Astrocyte (in vitro differentiated cells and primary cell): Measurements from ENCODE around the gene MYCBP2. TPM values are rescaled to one million over a fixed set of nuclear protein-coding genes. Genes with fewer than 3 reads are reported as not detected.
A peak's percentile ranks its signal among the peaks of the same experiment; 100 is the strongest.

Source experiments
- DNase-seq: peaks from one replicate; pipeline ENCODE4 v3.0.0-alpha.2; 2010; ENCODE audit warnings: low read depth
- FAIRE-seq: peaks from 2 replicates; lab custom pipeline; 2011; peaks lifted over from hg19 to GRCh38; lab: Jason Lieb, UNC
- H2AFZ ChIP-seq: 2 replicates; pipeline ENCODE4 v1.6.0; 2012; ENCODE audit warnings: low read depth, low read length, inconsistent platforms
- H3K27ac ChIP-seq: 2 replicates; pipeline ENCODE4 v1.5.1; 2011; ENCODE audit warnings: low read depth, low read length, inconsistent platforms
- H3K27me3 ChIP-seq: 2 replicates; pipeline ENCODE4 v1.6.0; 2011; ENCODE audit warnings: low read length, inconsistent platforms; ENCODE audit not compliant: insufficient read depth
- H3K36me3 ChIP-seq: 2 replicates; pipeline ENCODE4 v1.5.1; 2011; ENCODE audit warnings: low read length, inconsistent platforms; ENCODE audit not compliant: insufficient read depth
- H3K4me1 ChIP-seq: 2 replicates; pipeline ENCODE4 v1.5.1; 2011; ENCODE audit warnings: low read length, inconsistent platforms; ENCODE audit not compliant: insufficient read depth
- H3K4me2 ChIP-seq: 2 replicates; pipeline ENCODE4 v1.6.0; 2012; ENCODE audit warnings: low read length, inconsistent platforms
- H3K4me3 ChIP-seq: 2 replicates; pipeline ENCODE4 v1.5.1; 2011; ENCODE audit warnings: low read depth, mild to moderate bottlenecking, low read length, inconsistent platforms; ENCODE audit not compliant: insufficient read depth
- H3K79me2 ChIP-seq: 2 replicates; pipeline ENCODE4 v1.6.0; 2012; ENCODE audit warnings: mild to moderate bottlenecking, low read length, inconsistent platforms; ENCODE audit not compliant: insufficient read depth
- H3K9ac ChIP-seq: 2 replicates; pipeline ENCODE4 v1.6.0; 2012; ENCODE audit warnings: mild to moderate bottlenecking, low read length, inconsistent platforms
- H3K9me3 ChIP-seq: 2 replicates; pipeline ENCODE4 v1.5.1; 2012; ENCODE audit warnings: low read depth, mild to moderate bottlenecking, low read length, inconsistent platforms; ENCODE audit not compliant: insufficient read depth
- H4K20me1 ChIP-seq: 2 replicates; pipeline ENCODE4 v1.6.0; 2012; ENCODE audit warnings: low read length, inconsistent platforms; ENCODE audit not compliant: insufficient read depth
- H3K27ac Mint-ChIP-seq: one replicate; pipeline ENCODE4 v1.8.0; 2021; ENCODE audit warnings: mild to moderate bottlenecking, mixed read lengths; ENCODE audit not compliant: unreplicated experiment
- H3K27me3 Mint-ChIP-seq: one replicate; pipeline ENCODE4 v1.8.0; 2021; ENCODE audit warnings: low read depth, mixed read lengths; ENCODE audit not compliant: unreplicated experiment
- H3K36me3 Mint-ChIP-seq: one replicate; pipeline ENCODE4 v1.8.0; 2021; ENCODE audit warnings: low read depth, mixed read lengths; ENCODE audit not compliant: unreplicated experiment
- H3K4me1 Mint-ChIP-seq: one replicate; pipeline ENCODE4 v1.8.0; 2021; ENCODE audit warnings: low read depth, mixed read lengths; ENCODE audit not compliant: unreplicated experiment
- H3K4me3 Mint-ChIP-seq: one replicate; pipeline ENCODE4 v1.8.0; 2021; ENCODE audit warnings: mild to moderate bottlenecking, moderate library complexity, mixed read lengths; ENCODE audit not compliant: unreplicated experiment
- H3K9me3 Mint-ChIP-seq: one replicate; pipeline ENCODE4 v1.8.0; 2021; ENCODE audit warnings: mild to moderate bottlenecking, mixed read lengths; ENCODE audit not compliant: unreplicated experiment
- EZH2 ChIP-seq: IDR thresholded peaks from 2 replicates; pipeline ENCODE4 v1.6.1; 2012; ENCODE audit warnings: mild to moderate bottlenecking, low read length, inconsistent platforms; ENCODE audit not compliant: insufficient read depth
- total RNA-seq: library from RNA; stranded (reverse); gene quantifications from 2 replicates; pipeline ENCODE4 v1.2.1, GENCODE V29; 2021
- TF ChIP-seq, protein P1 (sequence below): IDR thresholded peaks from 2 replicates; pipeline ENCODE4 v1.5.1; 2011; ENCODE audit warnings: low read depth, mild to moderate bottlenecking, inconsistent platforms, low read length, moderate library complexity; ENCODE audit not compliant: insufficient read depth

The MYCBP2 gene
- total RNA-seq, 1 donor from 2014 or later, result 72.3 TPM

DNA sequence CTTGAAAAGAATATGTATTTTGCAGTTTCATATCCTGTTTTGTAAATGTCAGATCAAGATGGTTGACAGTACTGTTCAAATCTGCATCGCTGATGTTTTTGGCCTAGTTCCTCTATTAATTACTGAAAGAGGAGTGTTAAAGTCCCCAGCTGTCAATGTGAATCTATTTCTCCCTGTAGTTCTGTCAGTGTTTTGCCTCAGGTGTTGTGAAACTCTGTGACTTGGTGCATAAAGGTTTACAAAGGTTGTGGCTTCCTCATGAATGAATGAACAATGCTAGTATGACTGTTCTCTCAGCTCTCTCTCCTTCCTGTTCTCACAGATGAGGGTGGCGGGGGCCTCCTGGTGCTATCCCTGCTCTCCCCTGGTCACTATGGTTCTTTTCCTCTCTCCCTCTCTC lies 142.4 kb downstream of the MYCBP2 start:
- Mint-ChIP-seq H3K27me3 (no peaks in the 10 kb centered on the region), H3K4me3 (no peak overlapping the region), H3K4me1 (no peaks in the 10 kb centered on the region), H3K27ac (no peak overlapping the region), H3K9me3 (no peaks in the 10 kb centered on the region), H3K36me3 (peaks cover 12% of the 10 kb centered on the region)
- H3K79me2 ChIP-seq, result no peaks in the 10 kb centered on the region
- no peak overlapping the region for H2AFZ ChIP-seq
- H3K4me2 ChIP-seq, result no peak overlapping the region
- H3K9me3 ChIP-seq, result no peaks in the 10 kb centered on the region
- DNase-seq (no peak), FAIRE-seq (peak; percentile 34)
- peaks cover 12% of the 10 kb centered on the region for H3K36me3 ChIP-seq
- no peak overlapping the region for H3K27ac ChIP-seq
- TF ChIP-seq, protein P1, sequence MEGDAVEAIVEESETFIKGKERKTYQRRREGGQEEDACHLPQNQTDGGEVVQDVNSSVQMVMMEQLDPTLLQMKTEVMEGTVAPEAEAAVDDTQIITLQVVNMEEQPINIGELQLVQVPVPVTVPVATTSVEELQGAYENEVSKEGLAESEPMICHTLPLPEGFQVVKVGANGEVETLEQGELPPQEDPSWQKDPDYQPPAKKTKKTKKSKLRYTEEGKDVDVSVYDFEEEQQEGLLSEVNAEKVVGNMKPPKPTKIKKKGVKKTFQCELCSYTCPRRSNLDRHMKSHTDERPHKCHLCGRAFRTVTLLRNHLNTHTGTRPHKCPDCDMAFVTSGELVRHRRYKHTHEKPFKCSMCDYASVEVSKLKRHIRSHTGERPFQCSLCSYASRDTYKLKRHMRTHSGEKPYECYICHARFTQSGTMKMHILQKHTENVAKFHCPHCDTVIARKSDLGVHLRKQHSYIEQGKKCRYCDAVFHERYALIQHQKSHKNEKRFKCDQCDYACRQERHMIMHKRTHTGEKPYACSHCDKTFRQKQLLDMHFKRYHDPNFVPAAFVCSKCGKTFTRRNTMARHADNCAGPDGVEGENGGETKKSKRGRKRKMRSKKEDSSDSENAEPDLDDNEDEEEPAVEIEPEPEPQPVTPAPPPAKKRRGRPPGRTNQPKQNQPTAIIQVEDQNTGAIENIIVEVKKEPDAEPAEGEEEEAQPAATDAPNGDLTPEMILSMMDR, result no peak
- TF ChIP-seq EZH2, result no peak
- no peaks in the 10 kb centered on the region for H4K20me1 ChIP-seq
- no peak overlapping the region for H3K9ac ChIP-seq
- no peaks in the 10 kb centered on the region for H3K4me1 ChIP-seq
- H3K27me3 ChIP-seq, result no peaks in the 10 kb centered on the region
- H3K4me3 ChIP-seq, result no peak overlapping the region

DNA sequence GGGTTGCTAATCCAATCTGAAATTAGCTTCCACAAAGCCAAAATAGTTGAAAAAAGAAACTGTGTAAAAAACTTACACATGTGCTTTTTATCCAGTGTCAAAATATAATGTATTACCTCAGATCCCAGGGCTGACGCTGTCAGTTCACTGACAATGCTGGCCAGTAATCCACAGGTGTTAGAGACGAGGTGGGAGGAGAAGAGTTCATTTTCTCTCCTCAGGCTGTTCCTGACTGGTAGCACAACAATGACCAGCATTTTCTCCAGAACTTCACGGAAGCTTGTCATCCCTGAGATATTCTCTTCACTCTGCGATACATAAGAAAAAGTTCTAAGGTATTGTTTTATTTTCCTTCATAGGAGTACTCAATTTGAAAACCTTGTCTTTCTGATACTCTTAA lies 146.9 kb downstream of the MYCBP2 start:
- Histone ChIP-seq H3K9ac (no peak overlapping the region), H3K4me1 (no peaks in the 10 kb centered on the region), H3K4me3 (no peak overlapping the region), H4K20me1 (no peaks in the 10 kb centered on the region), H3K79me2 (no peaks in the 10 kb centered on the region), H3K27me3 (no peaks in the 10 kb centered on the region), H2AFZ (no peak overlapping the region), H3K4me2 (no peak overlapping the region), H3K36me3 (peaks cover 13% of the 10 kb centered on the region), H3K27ac (no peak overlapping the region), H3K9me3 (no peaks in the 10 kb centered on the region)
- DNase-seq, result no peak
- Mint-ChIP-seq H3K36me3 (peaks cover 7% of the 10 kb centered on the region), H3K9me3 (no peaks in the 10 kb centered on the region), H3K4me1 (peaks cover 8% of the 10 kb centered on the region), H3K4me3 (no peak overlapping the region), H3K27ac (no peak overlapping the region), H3K27me3 (no peaks in the 10 kb centered on the region)
- FAIRE-seq, result no peak
- TF ChIP-seq EZH2, result no peak
- TF ChIP-seq, protein P1, result no peak

DNA sequence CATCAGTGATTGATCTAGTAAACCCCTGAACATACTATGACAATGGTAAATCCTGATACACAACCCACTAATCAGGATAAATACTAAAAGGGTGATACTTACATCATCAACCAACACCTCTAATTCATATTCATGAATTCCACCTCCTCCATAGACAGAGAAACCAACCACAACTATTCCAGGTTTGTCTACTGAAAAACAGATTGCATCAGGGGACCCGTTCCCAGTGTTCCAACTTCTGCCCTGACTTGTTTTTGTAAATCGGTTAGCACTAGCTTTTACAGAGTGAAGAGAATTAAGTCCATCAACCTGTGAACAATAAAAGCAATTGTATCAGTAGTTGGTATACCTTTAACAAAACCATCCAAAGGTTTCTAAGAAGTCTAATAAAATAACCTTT lies 149.2 kb downstream of the MYCBP2 start:
- Histone ChIP-seq H3K27ac (no peak overlapping the region), H3K4me3 (no peak overlapping the region), H3K79me2 (no peaks in the 10 kb centered on the region), H2AFZ (no peak overlapping the region), H3K9ac (no peak overlapping the region), H3K4me2 (no peak overlapping the region), H3K36me3 (peaks cover 13% of the 10 kb centered on the region), H3K9me3 (no peaks in the 10 kb centered on the region), H4K20me1 (no peaks in the 10 kb centered on the region), H3K4me1 (no peaks in the 10 kb centered on the region), H3K27me3 (no peaks in the 10 kb centered on the region)
- FAIRE-seq, result no peak
- Mint-ChIP-seq H3K36me3 (peaks cover 7% of the 10 kb centered on the region), H3K27me3 (no peaks in the 10 kb centered on the region), H3K4me1 (peaks cover 8% of the 10 kb centered on the region), H3K27ac (no peak overlapping the region), H3K9me3 (no peaks in the 10 kb centered on the region), H3K4me3 (no peak overlapping the region)
- no peak for DNase-seq
- no peak for TF ChIP-seq EZH2
- TF ChIP-seq, protein P1, result no peak
